KMS-11 (cell line): ENCODE measurements around the gene TMEM163.
"Not testable (repeated sequence)": the region's sequence is repeated elsewhere in the genome, so short reads cannot be mapped to it uniquely, and the experiment has no call there.

Experiments
- H2AFZ ChIP-seq: fragments of 200-600 bp; sonication (generic); 2 replicates; pipeline ENCODE4 v1.6.1; 2016; ENCODE audit warnings: antibody characterized with exemption, mixed run types, low read depth
- H3K27ac ChIP-seq: fragments of 200-600 bp; sonication (generic); 2 replicates; pipeline ENCODE4 v1.6.1; 2016; ENCODE audit warnings: mild to moderate bottlenecking, mixed run types
- H3K27me3 ChIP-seq: fragments of 200-600 bp; sonication (generic); 2 replicates; pipeline ENCODE4 v1.6.1; 2017; ENCODE audit warnings: mild to moderate bottlenecking, low read depth, mixed run types, moderate library complexity; ENCODE audit not compliant: insufficient read depth
- H3K36me3 ChIP-seq: fragments of 200-600 bp; sonication (generic); 2 replicates; pipeline ENCODE4 v1.6.1; 2017; ENCODE audit warnings: mild to moderate bottlenecking, mixed run types; ENCODE audit not compliant: insufficient read depth
- H3K4me1 ChIP-seq: fragments of 200-600 bp; sonication (generic); 2 replicates; pipeline ENCODE4 v1.6.1; 2016; ENCODE audit warnings: mild to moderate bottlenecking, low read depth, mixed run types; ENCODE audit not compliant: poor library complexity, severe bottlenecking
- H3K4me2 ChIP-seq: fragments of 200-600 bp; sonication (generic); 2 replicates; pipeline ENCODE4 v1.7.0; 2016; ENCODE audit warnings: mild to moderate bottlenecking, mixed run types
- H3K4me3 ChIP-seq: fragments of 200-600 bp; sonication (generic); IDR thresholded peaks from 2 replicates; pipeline ENCODE4 v1.6.1; 2017; ENCODE audit warnings: low read depth, low read length, mixed read lengths; ENCODE audit not compliant: insufficient read depth
- H3K79me2 ChIP-seq: fragments of 200-600 bp; sonication (generic); 2 replicates; pipeline ENCODE4 v1.6.1; 2016; ENCODE audit warnings: low read depth, mixed run types; ENCODE audit not compliant: insufficient read depth
- H3K9ac ChIP-seq: fragments of 200-600 bp; sonication (generic); 2 replicates; pipeline ENCODE4 v1.6.1; 2016; ENCODE audit warnings: mild to moderate bottlenecking, mixed run types
- H4K20me1 ChIP-seq: fragments of 200-600 bp; sonication (generic); 2 replicates; pipeline ENCODE4 v1.6.1; 2016; ENCODE audit warnings: mild to moderate bottlenecking, mixed run types; ENCODE audit not compliant: insufficient read depth
- CTCF ChIP-seq: fragments of 200-600 bp; sonication (generic); conservative IDR thresholded peaks from 2 replicates; pipeline ENCODE4 v1.6.1; 2017; ENCODE audit warnings: low read depth, mild to moderate bottlenecking, antibody characterized with exemption, low read length, moderate library complexity, mixed read lengths

Gene TMEM163

GRCh38 chr2:134513465-134513804 is 205.4 kb downstream of the TMEM163 start:
- TF ChIP-seq CTCF, result no peak
- Histone ChIP-seq H2AFZ (no peak overlapping the region), H4K20me1 (no peaks in the 10 kb centered on the region), H3K4me2 (no peak overlapping the region), H3K4me1 (no peaks in the 10 kb centered on the region), H3K36me3 (no peaks in the 10 kb centered on the region), H3K79me2 (no peaks in the 10 kb centered on the region), H3K27ac (no peak overlapping the region), H3K9ac (no peak overlapping the region), H3K4me3 (no peak overlapping the region), H3K27me3 (no peaks in the 10 kb centered on the region)

DNA sequence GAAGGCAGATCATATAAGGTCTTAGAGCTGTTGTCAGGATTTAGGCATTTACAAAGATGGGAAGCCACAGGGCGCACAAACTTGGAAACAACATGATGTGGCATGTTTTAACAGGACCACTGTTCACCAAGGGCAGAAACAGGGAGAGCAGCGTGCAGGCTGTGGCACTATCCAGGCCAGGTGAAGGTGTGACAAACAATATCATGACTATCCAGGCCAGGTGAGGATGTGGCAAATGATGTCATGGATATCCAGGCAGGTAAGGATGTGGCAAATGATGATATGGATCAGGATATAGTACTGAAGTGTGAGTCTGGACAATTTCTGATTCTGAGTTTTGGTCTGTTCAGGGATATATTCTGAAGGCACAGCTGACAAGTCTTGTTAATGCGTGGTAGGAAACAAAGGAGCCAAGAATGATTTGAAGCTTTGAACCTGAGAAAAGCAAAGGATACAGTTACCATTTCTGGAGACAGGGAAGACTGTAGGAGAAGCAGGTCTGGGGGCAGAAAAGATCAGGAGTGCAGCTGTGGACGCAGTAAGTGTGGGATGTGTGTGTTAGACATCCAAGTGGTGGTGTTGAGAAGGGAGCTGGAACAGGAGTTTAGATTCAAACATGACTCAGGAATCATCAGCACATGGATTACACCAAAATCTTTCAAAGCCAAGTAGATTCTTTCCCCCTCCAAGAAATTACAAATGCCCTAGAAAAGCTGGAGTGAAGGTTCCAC is 205.9 kb downstream of the TMEM163 start:
- H3K4me3 ChIP-seq, result no peak overlapping the region
- no peaks in the 10 kb centered on the region for H4K20me1 ChIP-seq
- H3K36me3 ChIP-seq, result no peaks in the 10 kb centered on the region
- no peaks in the 10 kb centered on the region for H3K27me3 ChIP-seq
- TF ChIP-seq CTCF, result no peak
- H3K4me2 ChIP-seq, result no peak overlapping the region
- H3K4me1 ChIP-seq, result no peaks in the 10 kb centered on the region
- H2AFZ ChIP-seq, result no peak overlapping the region
- H3K27ac ChIP-seq, result no peak overlapping the region
- no peak overlapping the region for H3K9ac ChIP-seq
- no peaks in the 10 kb centered on the region for H3K79me2 ChIP-seq

GRCh38 chr2:134508391-134508790 is 210.4 kb downstream of the TMEM163 start:
- H3K27me3 ChIP-seq, result no peaks in the 10 kb centered on the region
- no peak for TF ChIP-seq CTCF
- no peaks in the 10 kb centered on the region for H4K20me1 ChIP-seq
- H2AFZ ChIP-seq, result no peak overlapping the region
- no peak overlapping the region for H3K4me3 ChIP-seq
- no peaks in the 10 kb centered on the region for H3K4me1 ChIP-seq
- no peak overlapping the region for H3K4me2 ChIP-seq
- no peaks in the 10 kb centered on the region for H3K36me3 ChIP-seq
- no peak overlapping the region for H3K27ac ChIP-seq
- no peak overlapping the region for H3K9ac ChIP-seq
- no peaks in the 10 kb centered on the region for H3K79me2 ChIP-seq

DNA sequence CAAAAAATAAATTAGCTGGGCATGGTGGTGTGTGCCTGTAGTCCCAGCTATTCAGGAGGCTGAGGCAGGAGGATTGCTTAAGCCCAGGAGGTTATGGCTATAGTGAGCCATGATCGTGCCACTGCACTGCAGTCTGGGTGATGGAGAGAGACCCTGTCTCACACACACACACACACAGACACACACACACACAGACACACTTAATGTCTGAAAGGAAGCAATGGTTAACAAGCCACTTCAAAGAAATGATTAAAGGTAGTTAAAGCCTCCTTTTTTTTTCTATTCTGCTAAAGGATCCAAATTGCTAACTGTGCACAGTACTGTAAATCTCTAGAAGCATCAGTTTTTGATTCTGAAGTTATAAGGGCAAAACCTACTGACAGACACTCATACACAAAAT is 211.1 kb downstream of the TMEM163 start:
- Histone ChIP-seq H3K4me3 (no peak overlapping the region), H4K20me1 (no peaks in the 10 kb centered on the region), H3K79me2 (no peaks in the 10 kb centered on the region), H3K27me3 (no peaks in the 10 kb centered on the region), H2AFZ (no peak overlapping the region), H3K27ac (no peak overlapping the region), H3K4me2 (no peak overlapping the region), H3K9ac (no peak overlapping the region), H3K4me1 (no peaks in the 10 kb centered on the region), H3K36me3 (no peaks in the 10 kb centered on the region)
- no peak for TF ChIP-seq CTCF

DNA sequence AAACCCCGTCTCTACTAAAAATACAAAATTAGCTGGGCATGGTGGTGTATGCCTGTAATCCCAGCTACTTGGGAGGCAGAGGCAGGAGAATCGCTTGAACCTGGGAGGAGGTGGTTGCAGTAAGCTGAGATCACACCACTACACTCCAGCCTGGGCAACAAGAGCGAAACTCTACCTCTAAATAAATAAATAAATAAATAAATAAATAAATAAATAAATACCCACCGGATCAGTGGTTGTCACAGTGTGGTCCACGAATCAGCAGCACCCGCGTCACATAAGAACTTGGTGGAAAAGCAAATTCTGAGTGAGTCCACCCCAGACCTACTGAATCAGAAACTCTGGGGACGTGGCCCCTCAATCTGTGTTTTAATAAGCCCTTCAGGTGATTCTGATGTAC is 211.6 kb downstream of the TMEM163 start:
- H4K20me1 ChIP-seq, H3K36me3 ChIP-seq, H3K79me2 ChIP-seq, H3K4me1 ChIP-seq, H3K4me3 ChIP-seq, H3K27me3 ChIP-seq, H3K9ac ChIP-seq, H2AFZ ChIP-seq, H3K27ac ChIP-seq, H3K4me2 ChIP-seq: not testable (repeated sequence)
